Ramos (cell line): ENCODE results near the gene CBR3.

Experiments
- in situ Hi-C: fragments of 300-500 bp; cut with MboI; formaldehyde crosslinking; loops from one replicate; pipeline ENCODE4 v1.14.3; 2022; ENCODE audit warnings: low sequenced_read_pairs; ENCODE audit not compliant: unreplicated experiment

CBR3 gene

DNA sequence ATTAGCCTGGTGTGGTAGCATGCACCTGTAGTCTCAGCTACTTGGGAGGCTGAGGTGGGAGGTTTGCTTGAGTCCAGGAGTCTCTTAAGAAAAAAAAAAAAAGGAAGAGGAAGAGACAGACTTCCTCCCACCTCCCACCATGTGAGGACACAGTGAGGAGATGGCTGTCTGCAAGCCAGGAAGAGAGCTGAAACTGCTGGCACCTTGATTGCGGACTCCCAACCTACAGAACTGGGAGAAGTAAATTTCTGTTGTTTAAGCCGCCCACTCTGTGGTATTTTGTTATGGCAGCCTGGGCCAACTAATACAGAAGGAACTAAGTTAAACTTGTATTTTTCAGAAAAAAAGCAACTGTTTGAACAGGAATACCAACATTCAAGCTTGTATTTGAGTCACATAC, 43.5 kb downstream of the CBR3 start:
- in situ Hi-C loops = no loop called here

DNA sequence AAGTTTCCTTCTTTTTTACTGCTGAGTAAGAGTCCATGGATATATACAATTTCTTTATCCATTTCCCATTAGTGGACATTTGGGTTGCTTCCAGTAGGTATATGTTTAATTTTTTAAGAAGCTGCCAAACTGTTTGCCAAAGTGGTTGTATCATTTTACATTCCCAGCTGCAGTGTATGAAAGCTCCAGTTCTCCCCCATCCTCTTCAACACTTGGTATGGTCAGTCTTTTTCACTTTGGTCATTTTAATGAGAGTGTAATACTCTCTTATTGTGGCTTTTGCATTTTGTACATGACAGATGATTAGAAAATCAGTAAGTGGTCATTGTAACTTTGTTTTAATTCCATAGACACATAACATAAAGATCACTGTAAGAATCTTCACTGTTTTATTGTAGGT, 44.3 kb downstream of the CBR3 start:
- in situ Hi-C loops = no loop called here

DNA sequence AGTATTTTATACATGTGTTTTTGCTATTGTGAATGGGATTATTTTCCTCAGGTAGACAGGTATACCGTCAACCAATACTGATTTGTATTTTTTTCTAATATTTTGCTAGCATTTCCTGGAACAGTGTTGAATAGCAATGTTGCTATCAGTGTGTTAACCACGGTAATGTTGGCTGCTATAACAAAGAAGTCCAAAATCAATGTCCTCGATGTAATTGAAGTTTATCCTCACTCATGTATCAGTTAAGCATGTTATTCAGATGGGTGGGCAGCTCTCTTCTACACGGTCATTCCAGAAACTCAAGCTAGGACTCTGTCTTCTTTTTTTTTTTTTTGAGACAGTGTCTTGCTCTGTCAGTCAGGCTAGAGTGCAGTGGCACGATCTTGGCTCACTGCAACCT, 46.1 kb downstream of the CBR3 start:
- in situ Hi-C loops = no loop called here

DNA sequence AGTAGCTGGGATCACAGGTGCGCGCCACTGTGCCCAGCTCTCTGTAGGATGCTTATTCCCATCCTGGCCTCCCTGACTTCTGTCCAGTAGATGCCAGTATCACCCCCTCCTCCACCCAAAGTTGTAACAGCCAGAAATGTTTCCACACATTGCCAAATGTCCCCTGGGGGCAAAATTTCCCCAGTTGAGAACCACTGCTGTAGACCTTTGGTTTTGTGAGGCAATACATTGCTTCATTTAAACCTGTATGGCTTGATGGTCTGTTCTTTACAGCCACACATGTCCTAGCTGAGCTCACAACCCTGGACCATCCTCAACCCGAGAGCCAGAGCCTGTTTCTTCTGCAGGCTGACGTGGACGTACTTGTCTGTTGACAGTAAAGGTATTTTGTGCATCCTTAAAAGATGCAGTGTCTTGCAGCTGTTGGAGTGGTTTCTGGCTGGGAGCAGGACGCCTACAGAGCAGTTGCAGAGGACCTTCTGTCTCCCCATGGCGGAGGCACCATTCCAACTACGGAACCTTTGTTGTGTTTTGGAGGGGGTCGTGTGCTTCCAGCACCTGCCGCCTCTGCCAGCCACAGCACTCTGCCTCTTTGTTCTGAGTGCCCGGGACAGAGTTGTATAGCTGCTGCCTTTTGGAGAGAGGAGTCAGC, 48.4 kb downstream of the CBR3 start:
- in situ Hi-C loops = no loop called here

DNA sequence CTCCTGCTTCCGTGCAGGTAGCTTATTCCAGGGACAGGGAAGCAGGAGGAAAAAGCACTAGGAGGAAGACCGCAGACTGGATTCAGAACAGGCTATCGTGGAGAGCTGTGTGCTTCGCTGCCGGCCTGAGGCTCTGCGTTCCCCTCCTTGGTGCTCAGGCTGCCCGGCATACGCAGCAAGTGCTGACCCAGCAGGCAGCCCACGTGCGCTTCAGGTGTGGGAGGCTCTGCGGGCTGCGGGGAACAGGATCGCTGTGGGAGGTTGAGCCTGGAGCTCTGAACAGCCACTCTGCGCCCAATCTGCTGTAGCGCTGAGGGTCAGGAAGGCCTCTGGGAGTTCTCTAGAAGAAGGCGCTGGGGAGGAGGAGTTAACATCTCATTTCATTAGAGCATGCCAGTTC, 49.7 kb downstream of the CBR3 start:
- in situ Hi-C loops = no loop called here

DNA sequence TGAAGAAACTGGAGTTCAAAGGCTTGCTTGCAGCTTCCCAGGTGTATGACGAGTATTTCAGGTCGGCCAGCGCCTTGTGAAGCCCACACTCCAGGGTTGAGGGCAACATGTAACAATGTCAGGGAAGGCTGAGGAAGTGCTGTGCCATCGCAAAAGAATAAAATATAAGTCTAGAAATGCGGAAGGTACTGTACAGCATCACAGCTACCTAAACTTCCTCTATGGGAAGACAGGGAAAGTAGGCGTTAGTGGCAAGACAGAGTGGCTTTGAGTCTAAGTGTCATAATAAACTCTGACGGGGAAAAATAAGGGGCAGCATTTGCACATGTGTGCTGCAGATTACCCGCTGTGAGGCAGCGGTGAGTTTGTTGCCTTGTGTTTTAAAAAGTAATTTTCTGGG, 50.6 kb downstream of the CBR3 start:
- in situ Hi-C loops = no loop called here

DNA sequence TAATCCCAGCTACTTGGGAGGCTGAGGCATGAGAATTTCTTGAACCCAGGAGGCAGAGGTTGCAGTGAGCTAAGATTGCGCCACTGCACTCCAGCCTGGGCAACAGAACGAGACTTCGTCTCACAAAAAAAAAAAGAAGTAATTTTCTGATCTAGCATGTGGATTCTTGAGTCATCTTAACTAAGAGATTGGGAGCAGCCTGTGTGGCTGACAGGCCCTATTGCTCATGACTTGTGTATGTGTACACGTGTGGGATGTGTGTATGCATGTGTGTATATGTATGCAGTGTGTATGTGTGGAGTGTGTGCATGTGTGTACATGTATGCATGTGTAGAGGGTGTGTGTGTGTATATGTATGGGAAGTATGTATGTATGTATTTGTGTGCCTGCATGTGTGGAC, 51.2 kb downstream of the CBR3 start:
- in situ Hi-C loops = no loop called here

DNA sequence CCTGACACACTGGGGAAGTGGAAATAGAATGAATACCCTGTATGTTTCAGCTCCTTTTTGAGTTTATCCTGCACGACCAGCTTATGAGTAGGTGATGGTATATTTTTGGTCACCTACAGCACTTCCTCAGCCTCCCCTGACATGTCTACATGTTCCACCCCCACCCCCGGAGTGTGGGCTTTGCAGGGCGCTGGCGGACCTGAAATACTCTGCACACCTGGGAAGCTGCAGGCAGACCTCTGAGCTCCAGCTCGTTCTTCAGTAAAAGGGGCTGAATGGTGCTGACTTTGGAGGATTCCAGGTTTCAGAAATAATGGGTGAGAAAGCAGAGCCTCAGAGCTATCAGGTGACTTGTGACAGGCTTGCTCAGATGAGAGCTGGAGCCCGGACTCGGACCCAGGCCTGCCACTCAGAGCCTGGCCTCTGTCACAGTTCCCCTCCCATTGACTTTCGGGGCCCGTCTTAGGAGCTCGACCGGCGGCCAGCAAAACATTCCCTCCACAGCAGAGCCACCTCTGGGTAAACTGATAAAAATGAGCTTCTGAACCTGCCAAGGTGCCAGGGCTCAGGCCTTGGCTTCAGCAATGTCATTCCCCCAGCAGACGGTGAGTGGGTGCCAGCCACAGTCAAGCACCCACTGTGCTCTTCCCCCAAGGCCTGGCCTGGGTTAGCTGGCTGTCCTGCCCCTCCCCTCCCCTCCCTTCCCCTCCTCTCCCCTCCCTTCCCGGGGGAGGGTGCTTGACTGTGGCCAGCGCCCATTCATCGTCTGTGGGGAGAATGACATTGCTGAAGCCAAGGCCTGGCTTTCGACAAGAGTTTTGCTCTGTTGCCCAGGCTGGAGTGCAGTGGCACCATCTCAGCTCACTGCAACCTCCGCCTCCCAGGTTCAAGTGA, 51.9 kb downstream of the CBR3 start:
- in situ Hi-C loops = no loop called here

DNA sequence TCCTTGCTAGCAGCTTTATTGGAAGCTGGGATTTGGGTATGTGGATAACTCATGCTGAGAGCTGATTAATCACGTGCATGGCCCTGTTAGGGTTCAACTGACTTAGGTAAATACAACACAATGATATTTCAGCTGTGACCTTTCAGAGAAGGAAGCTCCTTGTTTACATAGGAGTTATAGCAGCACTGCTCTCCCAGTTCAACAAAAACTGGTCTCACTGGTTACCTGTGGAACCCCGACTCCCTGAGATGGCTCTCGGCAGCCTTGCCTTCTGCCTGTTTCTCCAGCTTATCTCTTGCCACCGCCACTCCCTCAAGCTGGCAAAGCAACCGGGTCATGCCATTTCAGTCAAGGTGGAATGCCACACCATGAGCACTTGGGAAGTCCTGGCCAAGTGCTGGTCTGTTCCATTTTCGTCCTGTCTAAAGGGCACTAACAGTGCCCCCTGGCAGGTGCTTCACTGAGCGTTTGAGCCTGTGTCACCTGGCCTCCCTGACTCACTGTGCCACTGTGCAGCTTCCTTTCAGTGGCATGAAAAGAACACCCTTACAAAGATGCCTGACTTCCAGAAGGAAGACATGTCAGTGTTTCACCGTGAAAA, 53.3 kb downstream of the CBR3 start:
- in situ Hi-C loops = no loop called here

DNA sequence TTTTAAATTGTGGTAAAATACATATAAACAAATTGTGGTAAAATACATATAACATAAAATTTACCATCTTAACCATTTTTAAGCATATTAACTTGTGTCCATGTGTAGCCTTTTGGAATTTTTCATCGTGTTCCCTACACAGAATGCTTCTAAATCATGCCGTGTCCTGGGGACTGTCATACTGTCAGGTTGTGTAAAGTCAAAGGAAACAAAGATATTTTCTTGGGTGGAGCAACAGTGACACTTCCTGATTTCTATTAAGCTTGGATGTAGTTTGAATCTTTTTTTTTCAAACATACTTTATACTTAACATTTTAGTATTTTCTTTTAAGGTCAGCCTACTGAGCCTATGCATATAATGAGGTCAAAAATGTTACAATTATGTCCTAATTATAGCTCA, 54.1 kb downstream of the CBR3 start:
- in situ Hi-C loops = no loop called here

DNA sequence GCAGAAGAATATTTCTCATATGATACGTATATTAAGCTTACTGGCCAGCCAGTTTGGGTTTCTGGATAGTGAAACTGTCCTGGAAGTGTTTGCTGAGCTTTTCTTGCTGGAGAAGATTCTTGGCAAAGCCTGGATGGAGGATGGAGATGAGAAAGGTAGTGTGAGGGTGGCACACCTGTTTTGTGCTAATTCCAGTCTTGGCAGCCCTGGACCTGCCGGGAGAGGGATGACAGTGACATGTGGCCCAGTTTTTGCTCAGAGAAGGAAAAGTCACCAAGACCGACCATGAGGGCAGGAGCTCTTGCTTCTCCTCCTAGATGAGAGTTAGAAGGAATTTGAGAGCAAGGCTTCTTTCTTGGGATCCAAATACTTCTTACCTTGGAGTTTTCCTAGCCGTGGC, 55.9 kb downstream of the CBR3 start:
- in situ Hi-C loops = no loop called here

DNA sequence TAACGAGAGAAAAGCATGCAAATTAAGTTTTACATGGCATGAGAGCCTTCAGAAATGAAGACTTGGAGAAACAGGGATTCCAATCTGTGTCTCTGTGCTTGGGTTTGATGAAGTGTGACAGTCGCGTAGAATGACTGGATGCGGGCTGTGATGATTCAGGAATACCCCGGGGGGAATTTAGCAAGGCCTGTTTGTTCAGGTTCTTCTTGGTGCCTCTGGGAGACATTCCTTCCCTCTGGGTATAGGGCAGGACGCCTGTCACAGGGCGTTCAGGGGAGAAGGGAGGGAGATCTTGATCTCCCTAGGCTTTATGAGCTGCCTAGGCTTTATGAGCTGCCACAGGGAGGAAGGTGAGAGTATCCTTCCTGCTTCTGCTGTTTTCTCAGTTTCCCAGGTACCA, 58.3 kb downstream of the CBR3 start:
- in situ Hi-C loops = no loop called here

DNA sequence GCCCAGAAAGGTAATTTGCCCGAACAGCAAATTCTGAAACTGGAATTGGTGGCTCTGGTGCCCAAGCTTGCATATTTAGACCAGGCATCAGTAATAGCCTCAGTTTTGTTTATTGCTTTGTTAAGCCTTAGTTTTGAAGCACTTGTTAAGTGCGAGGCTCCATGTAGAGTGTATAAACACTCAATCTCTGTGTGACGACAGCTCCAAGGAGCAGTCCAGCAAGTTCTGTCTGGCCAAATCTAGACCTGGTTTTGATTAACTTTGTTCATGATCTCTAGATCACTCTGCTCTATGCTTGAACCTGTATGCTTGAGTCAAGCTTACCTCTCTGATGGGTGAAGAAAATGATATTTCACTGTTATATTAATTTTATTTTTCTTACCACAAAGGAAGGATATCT, 59.1 kb downstream of the CBR3 start:
- in situ Hi-C loops = no loop called here

DNA sequence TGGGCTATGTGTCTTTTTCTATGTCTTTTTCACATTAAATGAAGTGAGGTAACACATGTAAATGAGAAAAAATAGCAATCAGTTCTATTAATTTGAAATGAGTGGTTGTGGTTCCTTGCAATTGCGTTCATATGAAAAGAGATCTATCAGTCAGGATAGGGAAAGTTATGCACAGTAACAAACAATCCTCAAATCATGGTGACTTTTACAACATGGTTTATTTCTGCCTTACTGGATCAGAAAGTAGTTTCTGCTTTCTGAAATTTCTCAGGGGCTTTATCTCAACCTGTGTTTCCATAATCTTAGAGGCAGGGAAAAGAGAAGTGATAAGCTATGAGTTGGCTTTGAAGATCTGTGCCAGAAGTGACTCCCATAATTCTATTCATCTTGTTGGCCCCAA, 60.7 kb downstream of the CBR3 start:
- in situ Hi-C loops = no loop called here
